ENCODE results near the gene BATF2.

GRCh38 chr11:65036931-65037330, 40.2 kb upstream of the BATF2 start:
- TF ChIP-seq EZH2 (IDR thresholded peaks at IDR 0.05; ENCODE audit: insufficient read depth, poor library complexity, severe bottlenecking) (no peak), EZH2phosphoT487 (IDR thresholded peaks at IDR 0.05; ENCODE audit: insufficient read depth, low read depth) (no peak)

All from GM23248 (cell line).